HepG2 (cell line): Measurements from ENCODE around the gene KLHL11. TPM values are rescaled to one million over a fixed set of nuclear protein-coding genes. Genes with fewer than 3 reads are reported as not detected.

ENCODE experiments used
- ARHGAP35 ChIP-seq: sonication (generic); formaldehyde crosslinking; IDR thresholded peaks from 2 replicates; pipeline ENCODE4 v1.9.0; 2022; ENCODE audit warnings: mild to moderate bottlenecking, inconsistent platforms, moderate library complexity, missing genetic modification reagents, borderline replicate concordance
- BORCS8-MEF2B ChIP-seq: sonication (generic); formaldehyde crosslinking; IDR thresholded peaks from 2 replicates; pipeline ENCODE4 v1.8.0; 2022; ENCODE audit warnings: mild to moderate bottlenecking, missing genetic modification reagents
- CEBPG ChIP-seq: IDR thresholded peaks from 2 replicates; pipeline ENCODE4 v1.6.1; 2016
- CHCHD3 ChIP-seq: sonication (generic); formaldehyde crosslinking; IDR thresholded peaks from 2 replicates; pipeline ENCODE4 v1.8.0; 2022; ENCODE audit warnings: mild to moderate bottlenecking, missing genetic modification reagents, moderate library complexity
- ELF4 ChIP-seq: sonication (generic); formaldehyde crosslinking; IDR thresholded peaks from 2 replicates; pipeline ENCODE4 v1.5.0; 2020; ENCODE audit warnings: missing genetic modification reagents, mild to moderate bottlenecking, moderate library complexity, borderline replicate concordance
- ETV6 ChIP-seq: sonication (generic); formaldehyde crosslinking; conservative IDR thresholded peaks from 2 replicates; pipeline ENCODE4 v1.4.0; 2020; ENCODE audit warnings: missing genetic modification reagents
- HMGXB4 ChIP-seq, 2 experiments: sonication (generic) in 1 of 2; formaldehyde crosslinking in 1 of 2; IDR thresholded peaks; 2 replicates each; pipeline versions ENCODE4 v1.4.0 to v1.6.1; 2018 to 2020; ENCODE audit warnings: missing genetic modification reagents in 2 of 2, borderline replicate concordance in 1 of 2, low read depth in 1 of 2, mild to moderate bottlenecking in 1 of 2, missing biosample characterization in 1 of 2
- MAFF ChIP-seq: IDR thresholded peaks from 2 replicates; pipeline ENCODE4 v1.6.1; 2011; ENCODE audit warnings: low read depth, low read length, improper control_type of control experiment
- MED8 ChIP-seq: sonication (generic); formaldehyde crosslinking; IDR thresholded peaks from 2 replicates; pipeline ENCODE4 v1.8.1; 2023; ENCODE audit warnings: mild to moderate bottlenecking, missing genetic modification reagents; ENCODE audit not compliant: insufficient replicate concordance
- ZFP36L2 ChIP-seq: sonication (generic); formaldehyde crosslinking; IDR thresholded peaks from 2 replicates; pipeline ENCODE4 v1.4.0; 2020; ENCODE audit warnings: missing genetic modification reagents
- ZFP90 ChIP-seq: sonication (generic); formaldehyde crosslinking; IDR thresholded peaks from 2 replicates; pipeline ENCODE4 v1.8.0; 2022; ENCODE audit warnings: missing genetic modification reagents, mild to moderate bottlenecking, inconsistent platforms, borderline replicate concordance
- ZIK1 ChIP-seq: sonication (generic); formaldehyde crosslinking; IDR thresholded peaks from 2 replicates; pipeline ENCODE4 v1.5.0; 2020; ENCODE audit warnings: mild to moderate bottlenecking, low read depth, missing genetic modification reagents, borderline replicate concordance
- ZNF251 ChIP-seq: sonication (generic); formaldehyde crosslinking; IDR thresholded peaks from 2 replicates; pipeline ENCODE4 v1.9.0; 2021; ENCODE audit warnings: mild to moderate bottlenecking, missing genetic modification reagents
- ZNF329 ChIP-seq: sonication (generic); formaldehyde crosslinking; IDR thresholded peaks from 2 replicates; pipeline ENCODE4 v1.9.0; 2021; ENCODE audit warnings: low read depth, mild to moderate bottlenecking, missing genetic modification reagents
- ZNF337 ChIP-seq: sonication (generic); formaldehyde crosslinking; IDR thresholded peaks from 2 replicates; pipeline ENCODE4 v1.5.1; 2020; ENCODE audit warnings: missing genetic modification reagents, low read depth, mild to moderate bottlenecking, borderline replicate concordance
- ZNF674 ChIP-seq: sonication (generic); formaldehyde crosslinking; IDR thresholded peaks from 2 replicates; pipeline ENCODE4 v1.5.0; 2020; ENCODE audit warnings: low read depth, mild to moderate bottlenecking, missing genetic modification reagents
- ZNF792 ChIP-seq: IDR thresholded peaks from 2 replicates; pipeline ENCODE4 v1.6.1; 2016
- ZNF878 ChIP-seq: sonication (generic); formaldehyde crosslinking; IDR thresholded peaks from 2 replicates; pipeline ENCODE4 v1.8.1; 2023; ENCODE audit warnings: mild to moderate bottlenecking, missing genetic modification reagents, moderate library complexity
- polyA plus RNA-seq, 8 experiments: library from polyadenylated mRNA; depleted of rRNA in 3 of 8; stranded (reverse) in 7 of 8; unstranded in 1 of 8; fragments of >200 nt; fragmentation: Illumina TruSeq in 4 of 8; extraction: Trizol in 4 of 8; gene quantifications; 2 replicates each; pipeline versions ENCODE4 v1.2.1 to v1.2.3, GENCODE V29; 2011 to 2016; ENCODE audit warnings: low read depth in 4 of 8, missing spikeins in 1 of 8, mixed read lengths in 1 of 8; ENCODE audit not compliant: insufficient read depth in 1 of 8
- total RNA-seq, 5 experiments: library from RNA; depleted of rRNA; stranded (reverse); fragments of >200 nt; fragmentation: Illumina TruSeq; extraction: Trizol; gene quantifications; 2 replicates each; pipeline ENCODE4 v1.2.3, GENCODE V29; 2016; ENCODE audit warnings: low read depth in 1 of 5
- TF ChIP-seq, protein P1 (sequence below): conservative IDR thresholded peaks from 2 replicates; pipeline ENCODE4 v1.6.1; 2018; ENCODE audit warnings: missing genetic modification reagents
- TF ChIP-seq, protein P2 (sequence below): sonication (generic); formaldehyde crosslinking; IDR thresholded peaks from 2 replicates; pipeline ENCODE4 v1.9.0; 2022; ENCODE audit warnings: low read depth, missing genetic modification reagents
- TF ChIP-seq, protein P3 (sequence below): sonication (generic); formaldehyde crosslinking; IDR thresholded peaks from 2 replicates; pipeline ENCODE4 v1.8.1; 2023; ENCODE audit warnings: mild to moderate bottlenecking, moderate library complexity, missing genetic modification reagents

Gene KLHL11
- total and polyA plus RNA-seq, 2 of the 13 experiments (the other 11 are each of a cell fraction or from before 2014, with no cell fraction given): 7.7 to 27.5 TPM

- TF ChIP-seq CEBPG (CRISPR knock-in tag) (no peak), ZFP90 (CRISPR knock-in tag) (peak; percentile 90; the same call in 1 of the 2 replicates), HMGXB4 (CRISPR knock-in tag; IDR thresholded peaks at IDR 0.05; ENCODE audit: borderline replicate concordance in 1 of 2, low read depth in 1 of 2) (peak; percentile 96 to 97), ZNF329 (CRISPR knock-in tag) (peak; percentile 74), ZFP36L2 (no peak), MAFF (no peak), ELF4 (CRISPR knock-in tag) (0 out of 2 replicates have a peak, but pooled peaks have one; percentile 61), ZNF674 (peak; percentile 62; the same call in 1 of the 2 replicates), MED8 (CRISPR knock-in tag) (peak; percentile 79), BORCS8-MEF2B (CRISPR knock-in tag) (peak; percentile 86), ZIK1 (CRISPR knock-in tag) (peak; percentile 91), ZNF878 (0 out of 2 replicates have a peak, but pooled peaks have one; percentile 14), ZNF337 (peak; percentile 60; the same call in 1 of the 2 replicates), ETV6 (CRISPR knock-in tag) (no peak; the same call in 1 of the 2 replicates), ZNF251 (CRISPR knock-in tag) (no peak; the same call in 1 of the 2 replicates), ZNF792 (peak; percentile 29), ARHGAP35 (CRISPR knock-in tag) (no peak; the same call in 1 of the 2 replicates), CHCHD3 (CRISPR knock-in tag) (peak; percentile 99)
- TF ChIP-seq, protein P1, sequence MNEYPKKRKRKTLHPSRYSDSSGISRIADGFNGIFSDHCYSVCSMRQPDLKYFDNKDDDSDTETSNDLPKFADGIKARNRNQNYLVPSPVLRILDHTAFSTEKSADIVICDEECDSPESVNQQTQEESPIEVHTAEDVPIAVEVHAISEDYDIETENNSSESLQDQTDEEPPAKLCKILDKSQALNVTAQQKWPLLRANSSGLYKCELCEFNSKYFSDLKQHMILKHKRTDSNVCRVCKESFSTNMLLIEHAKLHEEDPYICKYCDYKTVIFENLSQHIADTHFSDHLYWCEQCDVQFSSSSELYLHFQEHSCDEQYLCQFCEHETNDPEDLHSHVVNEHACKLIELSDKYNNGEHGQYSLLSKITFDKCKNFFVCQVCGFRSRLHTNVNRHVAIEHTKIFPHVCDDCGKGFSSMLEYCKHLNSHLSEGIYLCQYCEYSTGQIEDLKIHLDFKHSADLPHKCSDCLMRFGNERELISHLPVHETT (CRISPR knock-in tag): 0 out of 2 replicates have a peak, but pooled peaks have one; percentile 38
- TF ChIP-seq, protein P2, sequence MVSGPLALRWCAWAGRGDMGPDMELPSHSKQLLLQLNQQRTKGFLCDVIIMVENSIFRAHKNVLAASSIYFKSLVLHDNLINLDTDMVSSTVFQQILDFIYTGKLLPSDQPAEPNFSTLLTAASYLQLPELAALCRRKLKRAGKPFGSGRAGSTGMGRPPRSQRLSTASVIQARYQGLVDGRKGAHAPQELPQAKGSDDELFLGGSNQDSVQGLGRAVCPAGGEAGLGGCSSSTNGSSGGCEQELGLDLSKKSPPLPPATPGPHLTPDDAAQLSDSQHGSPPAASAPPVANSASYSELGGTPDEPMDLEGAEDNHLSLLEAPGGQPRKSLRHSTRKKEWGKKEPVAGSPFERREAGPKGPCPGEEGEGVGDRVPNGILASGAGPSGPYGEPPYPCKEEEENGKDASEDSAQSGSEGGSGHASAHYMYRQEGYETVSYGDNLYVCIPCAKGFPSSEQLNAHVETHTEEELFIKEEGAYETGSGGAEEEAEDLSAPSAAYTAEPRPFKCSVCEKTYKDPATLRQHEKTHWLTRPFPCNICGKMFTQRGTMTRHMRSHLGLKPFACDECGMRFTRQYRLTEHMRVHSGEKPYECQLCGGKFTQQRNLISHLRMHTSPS (CRISPR knock-in tag): peak; percentile 46
- TF ChIP-seq, protein P3, sequence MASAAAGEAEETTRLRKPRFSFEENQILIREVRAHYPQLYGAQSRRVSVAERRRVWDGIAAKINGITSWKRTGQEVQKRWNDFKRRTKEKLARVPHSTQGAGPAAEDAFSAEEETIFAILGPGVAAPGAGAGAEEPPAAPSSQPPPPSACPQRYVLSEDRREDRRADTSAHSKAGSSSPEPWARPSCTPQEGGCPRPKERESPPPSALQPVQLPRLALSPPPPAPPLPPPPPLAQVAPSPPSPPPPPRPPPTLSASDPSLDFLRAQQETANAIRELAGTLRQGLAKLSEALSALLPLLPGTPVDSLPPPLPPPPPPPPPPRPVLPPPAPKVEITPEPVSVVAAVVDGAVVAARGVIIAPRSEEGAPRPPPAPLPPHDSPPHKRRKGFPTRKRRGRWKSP: peak; percentile 89
Measured at GRCh38 chr17:41811549-41812380, 53.5 kb downstream of the KLHL11 start, which contains the start of gene P3H4 (continued).
